Measurements from ENCODE around the gene SCD5. TPM values are rescaled to one million over a fixed set of nuclear protein-coding genes. Genes with fewer than 3 reads are reported as not detected.
A peak's percentile ranks its signal among the peaks of the same experiment; 100 is the strongest.

SCD5 gene
- total RNA-seq, 1 donor = 1.0 TPM

DNA sequence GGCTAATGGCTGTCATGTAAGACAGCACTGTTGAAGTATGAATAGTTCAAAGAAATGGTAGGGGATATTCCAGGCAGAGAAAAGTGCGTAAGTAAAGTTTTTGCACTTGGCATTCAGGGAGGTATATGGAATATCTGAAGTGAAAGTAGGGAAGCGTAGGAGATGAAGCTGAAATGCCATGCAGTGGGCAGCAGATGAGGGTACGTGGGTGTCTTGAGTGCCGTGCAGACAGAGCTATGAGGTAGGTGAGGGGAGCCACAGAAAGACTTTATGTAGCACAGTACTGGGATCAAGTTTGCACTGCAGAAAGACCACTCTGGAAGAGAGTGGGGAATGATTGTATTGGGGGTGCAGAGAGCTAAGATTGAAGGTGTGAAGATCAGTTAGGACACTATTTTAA lies 5.2 kb upstream of the SCD5 start:
- peaks cover 23% of the 10 kb centered on the region for H3K27me3 ChIP-seq (ENCODE audit: insufficient read depth, low read length)
- no peak overlapping the region for H3K4me3 ChIP-seq (ENCODE audit: low read length)
- H3K4me1 ChIP-seq (ENCODE audit: insufficient read depth, low read length) = peaks cover 15% of the 10 kb centered on the region
- H3K9me3 ChIP-seq (ENCODE audit: low read depth, low read length) = no peaks in the 10 kb centered on the region

DNA sequence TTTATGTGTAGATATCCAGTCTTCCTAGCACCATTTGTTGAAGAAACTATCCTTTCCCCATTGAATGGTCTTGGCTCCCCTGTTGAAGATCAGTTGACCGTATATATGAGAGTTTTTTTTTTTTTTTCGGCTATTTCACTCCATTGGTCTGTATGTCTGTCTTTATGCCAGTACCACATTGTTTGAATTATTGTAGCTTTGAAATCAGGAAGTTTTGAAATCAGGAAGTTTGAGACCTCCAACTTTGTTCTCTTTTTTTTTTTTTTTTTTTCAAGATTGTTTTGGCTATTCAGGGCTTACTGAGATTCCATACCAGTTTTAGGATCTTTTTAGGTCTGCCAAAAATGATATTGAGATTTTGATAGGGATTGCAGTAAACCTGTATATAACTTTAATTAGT lies 4.3 kb upstream of the SCD5 start:
- Histone ChIP-seq H3K4me1 (ENCODE audit: insufficient read depth, low read length) (peaks cover 15% of the 10 kb centered on the region), H3K9me3 (ENCODE audit: low read depth, low read length) (no peaks in the 10 kb centered on the region), H3K4me3 (ENCODE audit: low read length) (no peak overlapping the region), H3K27me3 (ENCODE audit: insufficient read depth, low read length) (peaks cover 27% of the 10 kb centered on the region)

DNA sequence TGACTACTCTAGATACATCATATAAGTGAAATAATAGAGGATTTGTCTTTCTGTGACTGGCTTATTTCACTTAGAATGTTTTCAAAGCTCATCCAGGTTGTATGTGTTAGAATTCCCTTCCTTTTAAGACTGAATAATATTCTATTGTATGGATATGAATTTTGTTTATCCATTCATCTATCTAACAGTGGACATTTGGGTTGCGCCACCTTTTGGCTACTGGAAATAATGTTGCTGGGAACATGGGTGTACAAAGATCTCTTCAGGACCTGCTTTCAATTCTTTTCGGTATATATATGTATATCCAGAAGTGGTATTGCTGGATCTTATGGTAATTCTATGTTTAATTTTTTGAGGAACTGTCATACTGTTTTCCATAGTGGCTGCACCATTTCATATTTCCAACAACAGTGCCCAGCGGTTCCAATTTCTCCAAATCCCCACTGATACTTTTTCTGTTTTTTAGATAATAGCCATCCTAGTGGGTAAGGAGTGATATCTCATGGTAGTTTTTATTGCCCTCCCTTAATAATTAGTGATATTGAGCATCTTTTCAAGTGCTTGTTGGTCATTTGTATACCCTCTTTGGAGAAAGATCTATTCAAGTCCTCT lies 3.4 kb upstream of the SCD5 start:
- peaks cover 23% of the 10 kb centered on the region for H3K4me1 ChIP-seq (ENCODE audit: insufficient read depth, low read length)
- no peaks in the 10 kb centered on the region for H3K9me3 ChIP-seq (ENCODE audit: low read depth, low read length)
- H3K27me3 ChIP-seq (ENCODE audit: insufficient read depth, low read length) = peaks cover 36% of the 10 kb centered on the region
- H3K4me3 ChIP-seq (ENCODE audit: low read length) = no peak overlapping the region

DNA sequence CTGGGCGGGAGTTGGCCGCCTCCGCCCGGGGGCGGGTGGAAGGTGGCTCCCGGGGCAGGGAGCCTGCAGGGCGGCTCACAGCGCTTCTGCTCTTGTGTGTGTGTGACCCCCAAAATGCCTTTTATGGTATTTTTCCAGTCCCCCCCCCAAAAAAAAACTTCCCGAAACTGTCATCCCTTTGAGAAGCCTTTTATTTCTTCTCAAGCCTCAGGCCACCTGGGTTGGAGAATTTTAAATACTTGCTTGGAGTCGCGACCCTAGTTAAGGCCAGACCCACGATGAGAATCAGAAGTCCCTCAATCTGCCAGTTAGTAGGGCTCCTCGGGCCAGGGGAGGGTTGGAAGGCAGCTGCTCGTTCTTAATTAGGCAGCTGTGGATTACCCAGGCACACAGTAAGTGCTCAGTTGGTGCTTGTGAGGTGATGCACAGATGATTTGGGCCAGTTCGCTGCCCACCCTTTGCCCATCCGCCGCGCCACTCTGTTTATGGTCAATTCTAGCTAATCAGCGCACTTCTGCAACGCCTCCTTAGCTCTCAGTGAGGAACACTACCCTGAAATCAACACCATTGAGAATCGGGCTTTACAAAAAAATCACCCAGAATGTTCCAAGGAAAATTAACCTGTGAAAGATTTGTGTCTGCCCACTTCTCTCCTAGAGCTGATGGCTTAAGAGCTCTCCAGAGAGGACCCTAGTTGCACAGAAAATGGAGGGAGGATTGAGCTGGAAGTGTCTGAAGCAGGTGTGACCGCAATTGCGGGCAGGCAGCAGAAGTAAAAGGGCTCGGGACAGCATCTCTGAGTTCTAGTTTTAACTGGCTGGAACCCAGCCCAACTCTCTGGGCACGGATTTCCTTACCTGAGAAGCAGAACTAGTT lies 648 bp upstream of the SCD5 start:
- H3K4me1 ChIP-seq (ENCODE audit: insufficient read depth, low read length) = peaks cover 23% of the 10 kb centered on the region

DNA sequence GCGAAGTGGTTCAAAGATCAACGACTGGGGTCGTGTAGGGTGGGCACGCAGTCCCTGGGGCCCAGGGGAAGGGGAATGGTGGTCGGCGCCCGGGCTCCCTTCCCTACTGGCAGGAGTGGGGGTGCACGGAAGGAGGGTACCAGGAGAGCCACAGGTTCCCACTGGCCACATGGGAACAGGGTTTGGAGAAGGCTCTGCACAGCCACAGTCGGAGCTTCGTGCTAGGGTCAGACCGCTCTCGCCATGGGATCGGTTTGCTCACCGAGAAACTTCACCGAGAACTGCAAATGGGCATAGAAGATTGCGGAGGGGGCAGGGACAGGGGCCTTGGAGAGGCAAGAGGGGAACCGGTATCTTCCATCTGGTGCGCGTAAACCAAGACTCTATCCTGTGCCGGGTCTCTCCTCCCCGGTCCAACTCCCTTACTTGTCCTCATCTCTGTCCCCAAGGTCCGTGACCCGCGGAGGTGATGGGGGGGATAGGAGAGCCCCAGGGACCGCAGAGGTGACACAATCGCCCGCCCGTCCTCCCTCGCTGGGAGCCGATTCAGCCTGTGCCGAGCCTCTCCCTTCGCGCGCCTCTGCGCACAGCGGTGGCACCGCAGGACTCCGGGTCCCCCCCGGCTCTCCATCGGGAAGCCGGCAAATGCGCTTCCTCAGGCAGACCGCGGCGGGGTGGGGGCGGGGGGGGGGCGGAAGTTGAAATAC lies 1.0 kb downstream of the SCD5 start:
- Histone ChIP-seq H3K9me3 (ENCODE audit: low read depth, low read length) (no peaks in the 10 kb centered on the region), H3K27me3 (ENCODE audit: insufficient read depth, low read length) (peaks cover 38% of the 10 kb centered on the region), H3K4me3 (ENCODE audit: low read length) (peak overlapping the region; percentile 46), H3K4me1 (ENCODE audit: insufficient read depth, low read length) (peaks cover 20% of the 10 kb centered on the region)

More for the DNA sequence above, 648 bp upstream of the SCD5 start:
- H3K9me3 ChIP-seq (ENCODE audit: low read depth, low read length) = no peaks in the 10 kb centered on the region
- peaks cover 41% of the 10 kb centered on the region for H3K27me3 ChIP-seq (ENCODE audit: insufficient read depth, low read length)
- H3K4me3 ChIP-seq (ENCODE audit: low read length) = peak overlapping the region; percentile 46

DNA sequence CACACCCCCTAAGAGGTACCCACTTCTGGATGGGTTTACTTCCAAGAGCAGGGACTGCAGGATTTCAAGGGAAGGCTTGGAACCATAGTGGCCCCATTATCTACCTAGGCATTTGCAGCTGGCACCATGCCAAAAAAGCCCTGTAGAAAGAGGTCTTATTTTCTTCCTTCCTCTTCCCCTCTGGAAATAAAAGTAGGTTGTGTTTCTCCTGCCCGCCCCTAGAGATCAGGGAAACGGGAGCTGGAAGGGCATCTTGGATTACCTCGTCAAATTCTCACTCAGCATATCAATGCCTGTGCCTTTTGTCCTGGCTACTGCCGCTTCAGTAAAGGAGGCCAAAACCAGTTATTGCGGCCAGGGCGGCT lies 1.6 kb downstream of the SCD5 start:
- Histone ChIP-seq H3K27me3 (ENCODE audit: insufficient read depth, low read length) (peaks cover 33% of the 10 kb centered on the region), H3K9me3 (ENCODE audit: low read depth, low read length) (no peaks in the 10 kb centered on the region), H3K4me3 (ENCODE audit: low read length) (no peak overlapping the region), H3K4me1 (ENCODE audit: insufficient read depth, low read length) (peaks cover 20% of the 10 kb centered on the region)

DNA sequence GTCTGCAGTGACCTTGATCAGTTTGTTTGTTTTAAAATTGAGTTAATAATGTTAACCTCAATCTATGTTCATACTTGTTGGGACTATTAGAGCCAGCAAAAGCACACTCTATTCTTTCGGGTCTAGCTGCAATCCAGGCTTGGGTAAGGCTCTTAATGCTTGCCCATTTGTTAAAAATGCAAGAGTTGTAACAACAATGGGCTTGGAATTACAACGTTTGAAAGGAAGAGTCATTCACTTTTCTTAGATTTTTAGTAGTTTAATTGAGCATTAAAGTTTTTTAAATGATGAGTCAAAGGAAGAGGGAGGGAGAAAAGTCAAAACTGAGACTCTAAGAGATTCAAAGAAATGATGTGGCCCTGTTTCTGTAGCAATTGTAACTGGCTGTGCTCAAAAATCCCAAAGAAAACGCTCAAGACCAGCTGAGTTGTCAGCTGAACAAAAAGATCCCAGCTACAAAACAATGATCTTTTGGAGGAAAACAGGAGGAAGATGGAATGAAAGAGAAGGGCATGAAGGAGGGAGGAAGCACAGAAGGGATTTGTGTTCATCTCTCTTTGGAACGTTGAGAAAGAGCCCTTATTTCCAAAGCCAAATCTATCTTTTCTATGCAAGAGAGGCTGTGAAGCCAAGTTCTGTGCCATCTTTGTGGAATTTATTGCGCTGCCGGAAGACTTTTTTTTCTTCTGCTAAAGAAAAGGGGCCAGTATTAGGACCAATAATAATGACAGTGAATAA lies 5.5 kb downstream of the SCD5 start:
- Histone ChIP-seq H3K9me3 (ENCODE audit: low read depth, low read length) (no peaks in the 10 kb centered on the region), H3K27me3 (ENCODE audit: insufficient read depth, low read length) (peaks cover 14% of the 10 kb centered on the region), H3K4me3 (ENCODE audit: low read length) (no peak overlapping the region), H3K4me1 (ENCODE audit: insufficient read depth, low read length) (peaks cover 8% of the 10 kb centered on the region)

DNA sequence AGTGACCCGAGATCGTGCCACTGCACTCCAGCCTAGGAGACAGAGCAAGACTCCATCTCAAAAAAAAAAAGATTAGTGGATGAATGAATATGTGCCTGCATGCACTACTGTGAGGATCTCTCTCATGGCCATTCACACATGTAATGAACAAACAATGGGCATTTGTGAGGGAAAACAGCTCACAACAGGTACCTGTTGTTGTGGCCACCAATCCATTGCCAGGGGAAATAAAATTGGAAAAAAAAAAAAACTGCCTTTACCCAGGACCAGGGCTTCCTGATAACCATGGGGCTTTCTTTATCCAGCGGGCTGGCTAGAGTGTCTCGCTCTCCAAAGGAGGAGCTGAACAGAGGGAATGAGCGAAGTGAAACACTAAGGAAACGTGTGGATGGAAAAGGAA lies 7.4 kb downstream of the SCD5 start:
- H3K9me3 ChIP-seq (ENCODE audit: low read depth, low read length) = no peaks in the 10 kb centered on the region
- H3K4me3 ChIP-seq (ENCODE audit: low read length) = no peak overlapping the region
- no peaks in the 10 kb centered on the region for H3K4me1 ChIP-seq (ENCODE audit: insufficient read depth, low read length)
- H3K27me3 ChIP-seq (ENCODE audit: insufficient read depth, low read length) = no peaks in the 10 kb centered on the region

DNA sequence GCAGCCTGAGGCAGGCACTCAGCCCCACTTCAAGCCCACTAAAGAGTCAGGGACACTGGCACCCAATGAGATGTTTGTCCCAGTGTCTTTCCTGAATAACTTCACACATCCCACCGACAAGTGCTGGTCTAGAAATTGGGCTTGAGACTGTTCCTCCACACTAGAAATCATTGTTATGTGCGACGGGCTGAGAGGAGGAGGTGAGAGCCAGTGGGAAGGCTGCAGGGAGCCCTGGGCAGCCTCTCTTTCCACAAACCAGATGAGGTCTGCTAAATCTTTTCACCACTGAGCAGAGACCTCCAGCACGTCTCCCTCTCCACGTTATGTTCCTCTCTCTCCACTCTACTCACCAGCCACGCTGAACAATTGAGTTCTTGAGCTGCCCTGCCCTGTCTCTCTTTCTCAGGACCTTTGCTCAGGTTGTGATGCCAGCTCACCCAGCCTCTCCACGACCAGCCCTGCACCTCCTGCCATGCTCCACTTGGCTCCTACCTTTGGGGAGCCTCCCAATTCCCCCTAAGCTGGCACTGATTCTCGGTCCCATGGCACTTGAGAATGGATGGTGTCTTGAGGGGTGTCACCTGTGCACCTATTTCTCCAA lies 8.4 kb downstream of the SCD5 start:
- H3K27me3 ChIP-seq (ENCODE audit: insufficient read depth, low read length) = no peaks in the 10 kb centered on the region
- H3K4me1 ChIP-seq (ENCODE audit: insufficient read depth, low read length) = no peaks in the 10 kb centered on the region

DNA sequence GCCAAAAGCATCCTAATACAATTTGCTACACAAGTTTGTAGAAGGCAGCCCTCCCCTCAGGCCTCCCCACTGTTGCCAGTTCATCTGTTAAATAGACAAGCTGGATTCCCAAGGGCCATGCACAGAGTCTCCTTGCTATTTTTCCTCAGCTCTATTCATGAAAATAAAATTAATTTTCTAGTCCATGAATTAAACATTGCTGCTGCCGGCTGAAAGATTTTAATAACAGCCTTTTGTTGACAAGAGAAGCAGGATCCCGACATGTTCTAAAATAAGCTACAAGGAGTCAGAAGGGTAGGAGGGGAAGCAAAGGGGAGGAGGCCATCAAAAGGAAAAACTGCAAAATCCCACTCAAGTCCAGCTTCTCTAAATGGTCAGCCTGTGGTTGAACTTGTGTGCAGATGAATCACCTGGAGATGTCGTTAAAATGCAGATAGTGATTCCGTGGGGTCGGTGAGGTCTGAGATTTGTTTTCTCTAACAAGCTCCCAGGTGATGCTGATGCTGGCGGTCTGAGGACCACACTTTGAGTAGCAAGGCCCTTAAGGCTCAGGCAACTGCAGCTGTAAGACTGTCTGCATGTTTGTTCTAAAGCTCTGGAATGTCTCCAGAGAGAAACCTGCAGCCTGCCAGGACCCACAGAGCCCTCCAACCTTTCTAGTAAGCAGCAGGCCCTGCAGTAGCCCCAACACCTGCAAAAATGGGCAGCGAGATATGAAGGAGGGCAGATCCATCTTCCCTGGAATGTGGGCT lies 9.4 kb downstream of the SCD5 start:
- Histone ChIP-seq H3K27me3 (ENCODE audit: insufficient read depth, low read length) (no peaks in the 10 kb centered on the region), H3K4me1 (ENCODE audit: insufficient read depth, low read length) (no peaks in the 10 kb centered on the region), H3K4me3 (ENCODE audit: low read length) (no peak overlapping the region), H3K9me3 (ENCODE audit: low read depth, low read length) (no peaks in the 10 kb centered on the region)

More for the DNA sequence above, 8.4 kb downstream of the SCD5 start:
- Histone ChIP-seq H3K9me3 (ENCODE audit: low read depth, low read length) (no peaks in the 10 kb centered on the region), H3K4me3 (ENCODE audit: low read length) (no peak overlapping the region)

DNA sequence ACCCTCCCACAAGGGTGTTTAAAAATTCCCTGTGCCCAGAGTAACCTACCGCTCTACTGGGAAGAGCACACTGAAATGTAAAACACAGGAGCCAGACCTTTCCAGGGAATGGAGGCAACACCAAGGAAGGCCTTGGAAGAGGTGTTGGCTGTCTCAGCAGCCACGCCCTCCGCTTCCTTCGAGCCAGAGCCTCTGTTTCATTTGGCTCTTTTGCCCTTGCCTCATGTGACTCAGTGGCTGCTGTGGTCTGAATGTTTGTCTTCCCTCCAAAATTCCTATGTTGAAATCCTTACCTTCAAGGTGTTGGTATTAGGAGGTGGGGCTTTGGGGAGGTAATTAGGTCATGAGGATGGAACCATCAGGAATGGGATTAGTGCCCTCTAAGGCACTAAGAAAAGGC lies 11.3 kb downstream of the SCD5 start:
- H3K4me3 ChIP-seq (ENCODE audit: low read length) = no peak overlapping the region
- no peaks in the 10 kb centered on the region for H3K27me3 ChIP-seq (ENCODE audit: insufficient read depth, low read length)
- no peaks in the 10 kb centered on the region for H3K9me3 ChIP-seq (ENCODE audit: low read depth, low read length)
- H3K4me1 ChIP-seq (ENCODE audit: insufficient read depth, low read length) = no peaks in the 10 kb centered on the region

DNA sequence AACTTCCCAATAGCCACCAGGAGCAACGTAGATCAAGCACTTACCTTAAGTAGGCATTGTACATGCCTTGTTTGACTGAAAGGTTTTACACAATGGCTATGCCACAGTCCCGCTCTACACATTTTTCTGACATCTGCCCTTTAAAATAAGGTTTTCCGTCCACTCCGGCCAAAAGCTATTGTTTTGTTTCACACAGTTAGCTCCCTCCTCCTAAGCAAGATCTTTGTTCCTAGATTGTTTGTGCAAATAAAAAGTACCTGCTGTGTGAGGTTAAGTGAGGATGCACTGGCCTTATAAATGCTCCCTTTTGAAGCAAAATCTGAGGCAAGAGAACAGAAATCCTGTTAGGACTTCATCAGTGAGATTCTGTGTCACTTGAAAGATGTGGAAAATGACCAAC lies 11.8 kb downstream of the SCD5 start:
- H3K4me3 ChIP-seq (ENCODE audit: low read length) = no peak overlapping the region
- no peaks in the 10 kb centered on the region for H3K27me3 ChIP-seq (ENCODE audit: insufficient read depth, low read length)
- no peaks in the 10 kb centered on the region for H3K4me1 ChIP-seq (ENCODE audit: insufficient read depth, low read length)
- no peaks in the 10 kb centered on the region for H3K9me3 ChIP-seq (ENCODE audit: low read depth, low read length)

DNA sequence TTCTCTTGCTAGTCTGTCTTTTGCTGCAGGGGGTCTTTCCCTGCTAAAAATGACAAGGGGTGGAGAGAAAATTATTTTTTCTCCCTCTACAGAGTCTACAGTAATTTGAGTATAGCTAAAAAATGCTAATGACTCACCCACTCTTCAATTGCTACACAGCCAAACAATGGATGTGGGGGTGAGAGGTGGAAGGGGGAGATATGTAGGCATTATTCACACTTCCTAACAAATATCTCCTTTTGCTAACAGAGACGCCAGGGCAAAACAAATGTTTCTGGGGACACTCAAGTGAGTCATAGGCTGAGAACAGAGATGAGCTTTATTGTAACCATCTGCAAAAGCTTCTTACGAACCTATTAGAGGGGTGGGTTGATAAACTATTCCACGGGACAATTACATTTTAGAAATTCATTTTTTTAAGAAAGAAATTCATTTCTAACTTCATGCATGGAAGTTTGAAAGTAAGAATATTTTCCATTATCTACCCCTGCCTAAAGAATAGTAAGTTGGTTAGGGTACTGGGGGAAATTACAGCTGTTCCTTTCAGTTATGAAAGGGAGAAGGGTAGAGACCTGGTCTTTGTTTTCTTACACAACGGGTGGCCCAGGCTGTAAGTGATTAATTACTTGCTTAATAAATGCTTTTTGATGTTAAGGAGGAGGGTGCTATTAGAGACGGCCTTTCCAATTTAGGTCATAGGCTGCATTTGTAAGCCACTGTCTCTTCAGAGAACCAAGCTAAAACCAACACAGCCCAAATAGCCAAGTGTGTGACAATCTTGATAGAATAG lies 12.8 kb downstream of the SCD5 start:
- H3K27me3 ChIP-seq (ENCODE audit: insufficient read depth, low read length) = no peaks in the 10 kb centered on the region
- H3K4me3 ChIP-seq (ENCODE audit: low read length) = no peak overlapping the region
- peaks cover under 1% of the 10 kb centered on the region for H3K4me1 ChIP-seq (ENCODE audit: insufficient read depth, low read length)
- H3K9me3 ChIP-seq (ENCODE audit: low read depth, low read length) = no peaks in the 10 kb centered on the region

Data from mononuclear cell (primary cell).